Forelimb muscle (tissue), 1 donor: ENCODE results near the gene ACOXL. TPM values are rescaled to one million over a fixed set of nuclear protein-coding genes. Genes with fewer than 3 reads are reported as not detected.

Experiments used
- DNase-seq: peaks from one replicate; pipeline ENCODE4 v3.0.0-alpha.2; 2013; ENCODE audit warnings: low read depth
- polyA plus RNA-seq: library from polyadenylated mRNA; unstranded; fragments of 120-200 nt; gene quantifications from one replicate; pipeline ENCODE4 v1.2.1, GENCODE V29; 2013; ENCODE audit not compliant: insufficient read length

ACOXL gene
- polyA plus RNA-seq, 1 donor: 0.11 TPM

DNA sequence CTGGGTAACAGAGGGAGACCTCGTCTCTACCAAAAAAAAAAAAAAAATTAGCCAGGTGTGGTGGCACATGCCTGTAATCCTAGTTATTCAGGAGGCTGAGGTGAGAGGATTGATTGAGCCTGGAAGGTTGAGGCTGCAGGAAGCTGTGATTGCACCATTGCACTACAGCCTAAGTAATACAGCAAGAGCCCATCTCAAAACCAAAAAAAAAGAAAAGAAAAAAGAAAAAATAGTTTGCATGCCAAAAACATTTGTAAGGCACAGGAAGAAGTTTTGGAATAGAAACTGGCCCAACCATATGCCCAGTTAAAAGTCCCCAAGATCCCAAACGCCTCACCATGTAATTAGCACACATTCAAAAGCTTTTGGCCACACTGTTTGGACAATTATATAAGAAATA is 13.4 kb upstream of the ACOXL start:
- no peak for DNase-seq

DNA sequence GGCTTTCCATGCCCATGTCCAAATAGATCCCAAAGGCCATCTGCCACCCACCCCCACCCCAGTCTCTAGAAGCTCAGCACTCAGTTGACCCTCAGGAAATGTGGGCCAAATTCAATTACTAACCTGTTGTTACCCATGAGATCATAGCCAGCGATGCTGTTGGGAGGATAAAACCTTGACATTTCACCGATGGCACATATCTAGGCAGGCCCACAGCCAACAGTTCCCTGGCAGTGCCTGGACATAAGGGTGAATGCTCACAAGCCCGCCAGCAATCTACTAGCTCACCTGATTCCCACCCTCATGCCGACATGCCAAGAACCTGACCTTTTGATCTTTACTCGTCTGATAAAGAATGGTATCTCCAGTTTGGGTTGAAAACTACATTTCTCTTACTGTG is 11.8 kb upstream of the ACOXL start:
- no peak for DNase-seq

GRCh38 chr2:110724820-110725219 is 7.6 kb upstream of the ACOXL start:
- DNase-seq: no peak

- DNase-seq: no peak
Measured at GRCh38 chr2:110725370-110725769, 7.0 kb upstream of the ACOXL start.

GRCh38 chr2:110725859-110726258 is 6.5 kb upstream of the ACOXL start:
- no peak for DNase-seq

DNA sequence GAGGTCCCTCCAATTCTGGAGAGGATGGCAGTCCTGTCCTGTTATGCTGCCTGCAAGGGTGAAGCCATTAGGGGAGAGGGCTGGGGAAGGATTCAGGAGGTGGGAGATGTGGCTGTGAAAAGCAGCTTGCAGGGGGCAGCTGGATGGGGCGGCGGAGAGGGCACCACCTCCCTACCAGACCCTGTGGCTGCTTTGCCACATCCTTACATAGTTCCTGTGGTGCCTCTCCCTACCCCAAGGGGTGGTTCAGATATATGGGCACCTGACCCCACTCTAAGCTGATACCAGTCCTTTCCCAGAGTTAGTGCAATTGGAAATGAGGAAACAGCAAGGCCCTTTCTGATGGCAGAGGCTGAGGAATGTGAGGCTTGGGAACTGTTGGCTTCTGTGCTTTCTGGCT is 6.1 kb upstream of the ACOXL start:
- DNase-seq: no peak

- DNase-seq: no peak
Measured at GRCh38 chr2:110727923-110728322, 4.5 kb upstream of the ACOXL start.

GRCh38 chr2:110729106-110729505 is 3.3 kb upstream of the ACOXL start:
- DNase-seq: no peak

GRCh38 chr2:110731064-110731463 is 1.3 kb upstream of the ACOXL start:
- DNase-seq: no peak

- DNase-seq: no peak
Measured at GRCh38 chr2:110735366-110735765, 3.0 kb downstream of the ACOXL start.

GRCh38 chr2:110737783-110738182 is 5.4 kb downstream of the ACOXL start:
- no peak for DNase-seq

DNA sequence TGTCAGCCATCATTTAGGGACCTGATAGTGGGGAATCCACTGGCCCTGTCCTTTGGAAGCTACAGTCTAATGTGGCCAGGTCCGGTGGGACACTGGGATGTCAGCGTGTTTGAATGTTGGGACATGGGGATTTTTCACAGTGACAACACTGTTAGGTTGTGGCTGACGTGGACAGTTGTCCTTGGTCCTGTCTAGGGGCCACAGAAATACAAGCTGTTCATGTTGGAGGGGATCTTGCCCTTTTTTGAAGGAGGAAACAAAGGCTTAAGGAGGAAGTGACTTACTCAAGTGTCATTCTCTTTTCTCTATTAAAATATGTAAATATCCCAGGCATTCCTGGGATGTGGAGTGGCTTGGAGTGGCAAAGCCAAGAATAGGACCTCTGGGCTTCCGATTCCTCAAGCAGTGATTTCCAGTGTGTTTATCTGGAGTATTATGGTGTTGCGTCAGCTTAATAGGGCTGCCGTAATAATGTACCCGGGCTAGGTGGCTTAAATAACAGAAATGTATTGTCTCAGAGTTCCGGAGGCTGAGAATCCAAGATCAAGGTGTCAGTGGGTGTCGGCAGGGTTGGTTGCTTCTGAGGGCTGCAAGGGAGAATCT is 8.5 kb downstream of the ACOXL start:
- no peak for DNase-seq

DNA sequence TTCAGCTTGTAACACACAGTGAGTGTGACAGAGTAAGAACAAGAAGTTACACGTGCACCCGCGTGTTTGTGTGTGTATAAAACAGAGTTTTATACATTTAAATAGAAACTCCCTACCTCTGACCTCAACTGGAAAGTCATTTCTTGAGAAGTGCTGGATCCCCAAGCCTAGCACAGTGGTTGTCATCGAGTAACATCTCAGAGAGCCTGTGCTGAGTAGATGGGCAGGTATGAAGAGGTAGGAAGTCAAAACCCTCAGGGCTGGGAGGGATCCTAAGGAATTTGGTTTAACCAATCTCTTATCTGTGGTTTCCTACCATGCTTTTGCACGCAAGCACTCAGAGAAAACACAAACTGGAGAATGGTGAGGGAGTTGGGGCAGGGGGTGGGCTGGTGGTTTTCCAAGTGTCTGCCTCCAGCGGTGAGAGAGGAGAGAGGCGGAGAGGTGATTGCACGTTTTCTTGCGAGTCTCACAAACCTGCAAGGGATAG is 9.2 kb downstream of the ACOXL start:
- no peak for DNase-seq

DNA sequence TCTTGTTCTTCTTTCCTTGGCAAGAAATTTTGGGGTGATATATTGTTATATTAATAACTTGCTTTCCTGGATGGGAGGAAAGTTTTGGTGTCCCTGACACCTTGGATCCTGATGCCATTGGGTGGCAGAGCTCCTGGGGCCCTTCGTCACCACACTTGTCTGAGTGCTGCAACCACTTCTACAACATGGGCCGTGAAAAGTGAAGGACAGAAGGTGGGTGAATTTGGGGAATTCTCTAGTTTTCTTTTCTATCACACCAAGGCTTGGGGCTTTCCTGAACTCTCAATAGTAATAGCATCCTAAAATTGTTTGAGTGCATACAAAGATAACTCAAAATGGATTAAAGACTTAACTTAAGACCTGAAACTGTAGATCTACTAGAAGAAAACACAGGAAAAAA is 10.0 kb downstream of the ACOXL start:
- DNase-seq: no peak

DNA sequence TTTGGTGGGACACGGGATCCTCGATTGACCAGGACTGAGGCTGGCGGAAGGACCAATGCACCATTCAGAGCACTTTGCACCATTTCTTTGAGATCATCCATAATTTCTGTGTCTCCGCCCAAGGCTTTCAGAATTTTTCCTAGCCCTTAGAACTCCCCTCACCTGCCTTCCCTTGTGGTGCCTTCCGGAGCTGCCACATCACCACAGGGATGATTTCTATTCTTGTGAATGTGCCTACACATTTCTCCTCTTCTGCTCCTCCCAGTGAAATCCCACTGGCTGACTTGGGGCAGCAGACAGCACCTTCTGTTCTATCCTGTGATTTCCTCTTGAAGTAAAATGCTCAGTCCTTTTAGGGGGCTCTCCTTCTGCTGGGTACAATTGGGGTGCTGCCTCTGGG is 11.2 kb downstream of the ACOXL start:
- DNase-seq: no peak

DNA sequence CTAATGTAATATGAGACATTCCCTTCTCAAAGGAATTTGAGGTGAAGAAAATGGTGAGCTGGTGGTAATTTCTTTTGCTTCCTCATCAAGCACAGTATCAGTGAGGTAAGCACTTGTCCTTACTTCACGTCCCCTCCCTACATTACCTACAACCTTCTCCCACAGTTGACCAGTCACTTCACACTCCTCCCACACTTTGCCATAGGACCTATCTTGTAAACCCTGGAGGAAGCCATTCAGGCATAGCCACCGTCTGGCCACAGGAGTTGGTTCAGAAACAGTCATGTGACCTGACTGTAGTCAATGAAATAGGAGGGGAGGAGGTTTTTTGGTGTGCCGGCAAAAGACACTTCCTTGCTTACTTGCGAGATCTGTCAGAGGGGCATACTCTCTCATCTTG is 12.1 kb downstream of the ACOXL start:
- DNase-seq: no peak

DNA sequence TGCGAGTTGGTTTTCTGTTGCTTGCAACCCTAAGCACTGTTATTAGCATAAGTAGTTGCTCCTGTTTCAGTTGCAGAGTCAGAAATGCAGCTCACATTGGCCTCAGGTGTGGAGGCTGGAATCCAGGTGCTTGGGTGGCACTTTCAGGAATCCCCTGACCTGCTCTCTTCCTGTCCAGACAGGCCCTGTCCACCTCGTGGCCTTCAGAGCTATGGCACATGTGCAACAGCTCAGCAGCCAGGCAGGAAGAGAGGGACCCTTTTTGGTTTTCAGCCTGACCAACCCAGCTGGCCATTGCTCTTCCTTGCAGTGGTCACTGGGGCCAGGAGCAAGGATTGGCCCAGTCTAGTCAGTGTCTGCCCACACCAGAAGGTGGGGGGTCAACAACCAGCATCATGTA is 12.7 kb downstream of the ACOXL start:
- no peak for DNase-seq

DNA sequence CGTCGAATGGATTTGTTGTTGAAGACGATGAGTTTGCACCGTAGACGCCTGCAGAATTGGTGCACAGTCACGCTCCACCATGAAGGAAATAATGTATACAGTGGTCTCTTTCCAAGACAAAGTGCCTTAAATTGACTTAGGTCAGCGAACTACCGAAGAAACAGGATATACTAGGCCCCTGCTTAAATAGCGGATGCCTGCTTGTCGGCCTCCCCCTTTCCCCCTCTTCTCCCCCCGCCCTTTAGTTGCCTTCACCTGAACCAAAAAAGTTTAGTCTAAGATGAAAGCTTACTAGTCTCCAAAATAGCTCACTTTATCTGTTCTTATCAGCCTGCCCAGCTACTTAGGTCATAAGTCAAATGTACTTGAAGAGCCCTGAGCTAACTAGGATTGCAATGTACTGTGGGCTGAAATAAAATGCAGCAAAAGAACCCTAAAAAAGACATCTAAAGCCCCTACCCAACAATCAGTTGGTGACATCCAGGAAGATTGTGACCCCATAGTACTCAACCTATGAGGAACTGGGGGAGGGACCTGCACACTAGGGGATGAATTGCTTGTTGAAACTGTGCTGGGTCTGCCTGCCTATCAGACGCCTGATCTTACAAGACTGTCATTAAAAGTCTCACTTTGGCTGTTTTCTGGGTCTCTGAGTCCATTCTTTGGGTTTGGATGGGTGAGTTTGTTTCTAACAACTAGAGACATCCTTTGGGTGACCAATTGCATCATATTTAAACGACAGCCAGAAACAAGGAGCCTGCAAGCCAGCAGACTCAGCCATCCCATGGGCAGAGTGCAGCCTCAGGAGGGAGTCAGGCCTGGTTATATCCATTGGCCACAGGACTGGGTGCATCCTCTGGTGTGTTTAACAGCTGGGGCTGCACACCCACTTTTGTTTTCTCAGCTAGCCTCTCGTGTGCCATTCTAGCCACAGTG is 14.5 kb downstream of the ACOXL start:
- no peak for DNase-seq

DNA sequence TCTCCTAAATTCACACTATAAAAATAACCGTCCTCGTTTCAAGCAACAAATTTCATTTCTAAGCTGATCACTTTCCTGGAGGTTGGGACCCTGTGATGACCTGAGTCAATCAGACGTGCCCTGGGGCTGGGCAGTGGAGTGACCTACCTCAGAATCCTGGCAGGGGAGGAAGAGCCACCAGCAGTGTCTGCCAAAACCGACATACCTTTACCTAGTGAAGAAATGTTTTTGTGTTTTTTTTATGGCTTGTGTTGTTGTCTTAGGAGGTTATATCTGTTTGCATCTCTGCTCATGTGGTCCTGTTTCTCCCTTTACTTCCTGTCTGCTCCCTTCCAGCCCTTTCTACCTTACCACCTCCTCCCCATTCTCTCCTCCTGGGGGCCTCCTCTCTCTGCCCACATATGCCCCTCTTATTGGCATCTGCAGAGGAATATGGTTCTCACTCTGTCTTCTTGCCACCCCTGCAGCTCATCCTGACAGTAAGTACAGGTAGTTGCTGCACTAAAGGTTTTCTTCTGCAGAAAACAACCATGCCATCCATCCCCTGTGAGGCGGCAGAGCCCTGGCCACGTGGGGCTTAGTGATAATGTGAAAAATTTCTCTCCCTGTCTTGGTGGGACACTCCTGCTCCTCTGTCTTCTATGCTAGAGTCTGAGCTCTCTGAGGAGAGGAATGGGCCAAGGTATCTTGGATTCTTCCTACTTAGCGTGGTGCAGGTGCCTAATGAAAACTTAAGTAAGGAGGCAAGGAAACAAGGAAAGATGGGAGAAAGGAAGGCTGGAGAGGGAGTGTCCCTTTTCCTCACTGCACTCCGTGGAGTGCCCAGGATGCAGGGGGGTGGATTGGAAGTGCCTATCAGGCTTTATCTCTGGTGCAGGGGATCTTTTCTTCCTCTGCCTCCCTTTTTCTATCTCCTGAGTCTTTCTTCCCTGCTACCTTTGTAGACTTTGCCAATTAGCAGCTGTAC is 15.4 kb downstream of the ACOXL start:
- DNase-seq: no peak

DNA sequence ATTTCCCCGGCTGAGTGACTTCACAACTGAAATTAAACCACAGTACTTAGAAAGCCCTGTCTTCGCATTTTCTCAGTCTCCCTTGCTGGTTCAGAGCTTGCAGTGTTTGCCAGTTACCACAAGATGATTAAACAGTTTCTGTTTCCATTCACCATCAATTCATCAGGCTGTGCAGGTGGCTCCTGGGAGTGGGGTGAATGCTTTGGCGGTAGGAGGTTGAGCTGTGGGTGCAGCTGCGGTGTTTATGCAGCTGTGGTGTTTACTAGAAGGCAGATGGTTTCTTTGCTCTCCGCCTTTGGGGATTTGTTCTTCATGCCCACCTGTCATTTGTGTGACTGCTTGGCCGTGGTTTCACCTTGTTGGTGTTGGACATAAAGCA is 16.1 kb downstream of the ACOXL start:
- DNase-seq: no peak

DNA sequence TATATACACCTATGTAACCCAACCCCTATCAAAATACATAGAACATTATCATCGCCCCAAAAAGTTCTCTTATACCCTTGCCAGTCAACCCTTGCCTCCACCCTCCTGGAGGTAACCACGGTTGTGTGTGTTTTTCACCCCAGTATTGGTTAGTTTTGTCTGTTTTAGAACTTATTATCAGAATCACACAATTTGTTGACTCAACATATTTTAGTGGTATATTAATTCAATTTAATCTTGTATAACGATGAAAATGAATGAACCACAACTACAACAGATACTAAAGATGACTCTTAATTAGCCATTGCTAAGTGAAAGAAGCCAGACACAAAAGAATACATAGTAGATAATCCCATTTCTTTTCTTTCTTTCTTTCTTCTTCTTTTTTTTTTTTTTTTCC is 19.3 kb downstream of the ACOXL start:
- no peak for DNase-seq

GRCh38 chr2:110752871-110753270 is 20.5 kb downstream of the ACOXL start:
- no peak for DNase-seq
